GM19025 (cell line): ENCODE measurements around the gene ECHS1.
"Not testable (repeated sequence)": the region's sequence is repeated elsewhere in the genome, so short reads cannot be mapped to it uniquely, and the experiment has no call there.

Source experiments
- ATAC-seq: cut with Tn5 transposase; IDR thresholded peaks from one replicate; pipeline ENCODE4 v1.9.1; 2021; ENCODE audit warnings: mild to moderate bottlenecking, low read depth, moderate library complexity; ENCODE audit not compliant: unreplicated experiment

ECHS1 gene

DNA sequence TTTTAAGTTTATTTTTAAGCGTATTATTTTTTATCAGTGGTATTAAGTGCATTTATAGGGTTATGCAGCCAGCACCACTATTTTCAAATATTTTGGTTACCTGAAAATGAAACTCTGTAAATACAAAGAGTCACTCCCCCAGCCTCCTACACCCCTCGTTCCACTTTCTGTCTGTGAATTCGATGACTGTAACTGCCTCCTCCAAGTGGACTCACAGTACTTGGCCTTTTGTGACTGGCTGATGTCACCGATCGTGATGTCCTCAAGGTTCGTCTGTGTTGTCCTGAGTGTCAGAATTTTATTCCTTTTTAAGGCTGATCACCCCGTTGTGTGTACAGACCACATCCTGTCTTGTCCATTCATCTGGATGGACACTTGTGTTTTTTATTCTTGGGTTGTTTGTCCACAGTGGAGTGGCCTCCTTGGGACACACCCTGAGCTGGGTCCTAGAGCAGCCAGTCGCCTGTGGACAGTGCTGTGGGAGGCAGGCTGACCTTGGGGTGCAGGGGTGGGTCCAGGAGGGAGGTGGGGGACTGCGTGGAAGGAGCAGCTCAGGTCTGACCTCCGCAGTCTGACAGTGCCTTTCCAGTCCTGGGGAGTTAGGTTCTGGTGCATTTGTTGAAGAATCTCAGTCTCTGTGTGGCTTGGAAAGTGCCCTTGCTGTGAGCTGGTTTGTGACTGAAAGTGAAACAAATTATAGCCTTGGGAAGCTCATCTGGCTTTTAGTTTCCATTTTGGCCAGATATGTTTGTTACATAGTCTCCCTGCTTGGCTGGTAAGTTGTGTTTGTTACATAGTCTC lies 27.7 kb upstream of the ECHS1 start:
- peak; percentile 59 for ATAC-seq

DNA sequence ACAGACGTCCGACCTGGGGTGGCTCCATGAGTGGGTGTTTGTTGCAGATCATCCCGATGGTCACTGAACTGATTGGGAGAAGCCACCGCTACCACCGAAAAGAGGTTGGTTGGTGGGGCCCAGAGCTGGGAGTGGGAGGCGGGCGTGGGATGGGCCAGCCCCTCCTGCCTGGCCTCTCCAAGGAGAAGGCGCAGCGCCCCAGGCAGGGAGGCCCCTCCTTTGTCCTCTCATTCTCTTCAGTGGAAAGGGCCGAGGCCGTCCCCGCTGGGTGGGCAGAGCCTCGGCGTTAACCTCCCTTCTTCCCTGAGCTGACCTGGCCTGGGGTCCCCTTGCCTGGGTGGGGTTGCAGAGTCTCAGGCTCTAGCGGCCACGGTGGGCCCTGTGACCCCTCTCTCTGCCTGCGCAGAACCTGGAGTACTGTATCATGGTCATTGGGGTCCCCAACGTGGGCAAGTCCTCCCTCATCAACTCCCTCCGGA lies 26.0 kb upstream of the ECHS1 start:
- ATAC-seq: no peak

DNA sequence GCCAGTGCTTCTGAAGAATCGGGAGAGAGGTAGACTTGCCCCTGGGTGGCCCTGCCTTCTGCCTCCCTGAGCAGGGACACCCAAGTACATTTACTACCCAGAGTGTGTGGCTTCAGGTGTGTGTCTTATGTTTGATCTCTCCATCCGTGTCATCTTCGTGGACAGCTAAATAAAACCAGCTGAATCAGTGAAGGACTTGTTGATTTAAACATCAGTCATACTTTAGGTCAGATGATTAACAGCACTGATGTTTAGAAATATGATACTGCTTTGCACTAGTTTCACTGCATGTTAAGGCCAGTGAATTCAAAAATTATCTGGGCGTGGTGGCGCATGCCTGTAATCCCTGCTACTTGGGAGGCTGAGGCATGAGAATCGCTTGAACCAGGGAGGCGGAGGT lies 24.8 kb upstream of the ECHS1 start:
- no peak for ATAC-seq

DNA sequence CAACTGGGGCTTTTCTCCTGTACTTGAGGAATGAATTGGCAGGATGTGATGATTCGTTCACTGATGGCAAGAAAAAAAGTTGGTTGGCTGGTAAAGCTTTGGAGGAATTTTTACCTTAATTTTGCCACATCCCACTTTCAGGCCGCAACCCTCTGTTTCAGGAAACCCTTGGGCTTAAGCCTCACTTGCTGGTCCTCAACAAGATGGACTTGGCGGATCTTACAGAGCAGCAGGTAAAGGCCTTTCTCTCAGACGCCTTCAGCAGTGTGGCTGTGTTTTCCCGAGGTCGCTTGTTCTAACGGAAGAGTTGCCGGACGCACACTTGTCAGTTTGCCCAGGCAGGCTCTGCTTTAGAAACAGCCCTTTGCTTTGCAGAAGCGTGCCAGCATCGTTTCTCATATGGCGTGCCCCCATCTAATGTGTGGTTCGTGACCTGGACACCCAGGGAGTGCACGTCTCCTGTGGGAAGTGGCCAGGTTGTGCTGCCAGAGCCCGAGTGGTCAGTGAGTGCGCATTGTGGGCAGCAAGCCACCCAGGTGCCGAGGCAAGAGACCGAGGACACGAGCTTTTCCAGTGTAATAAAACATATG lies 23.0 kb upstream of the ECHS1 start:
- ATAC-seq: no peak

DNA sequence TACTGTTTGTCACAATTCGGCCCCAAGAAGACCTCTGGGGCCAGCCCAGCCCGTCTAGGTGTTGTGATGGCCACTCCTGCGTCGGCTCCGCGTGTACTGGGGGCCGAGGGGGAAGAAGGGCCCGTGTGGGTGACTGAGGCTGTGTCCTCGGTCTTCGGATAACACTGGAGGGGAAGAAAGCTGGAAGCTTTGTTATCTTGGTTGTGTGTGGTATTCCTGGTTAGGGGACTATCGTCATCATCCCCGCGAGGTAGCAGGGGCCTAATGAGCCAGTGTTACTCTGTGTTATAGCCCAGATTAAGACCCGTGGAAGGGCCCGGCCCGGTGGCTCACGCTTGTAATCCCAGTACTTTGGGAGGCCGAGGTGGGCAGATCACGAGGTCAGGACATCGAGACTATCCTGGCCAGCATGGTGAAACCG lies 21.7 kb upstream of the ECHS1 start:
- no peak for ATAC-seq

DNA sequence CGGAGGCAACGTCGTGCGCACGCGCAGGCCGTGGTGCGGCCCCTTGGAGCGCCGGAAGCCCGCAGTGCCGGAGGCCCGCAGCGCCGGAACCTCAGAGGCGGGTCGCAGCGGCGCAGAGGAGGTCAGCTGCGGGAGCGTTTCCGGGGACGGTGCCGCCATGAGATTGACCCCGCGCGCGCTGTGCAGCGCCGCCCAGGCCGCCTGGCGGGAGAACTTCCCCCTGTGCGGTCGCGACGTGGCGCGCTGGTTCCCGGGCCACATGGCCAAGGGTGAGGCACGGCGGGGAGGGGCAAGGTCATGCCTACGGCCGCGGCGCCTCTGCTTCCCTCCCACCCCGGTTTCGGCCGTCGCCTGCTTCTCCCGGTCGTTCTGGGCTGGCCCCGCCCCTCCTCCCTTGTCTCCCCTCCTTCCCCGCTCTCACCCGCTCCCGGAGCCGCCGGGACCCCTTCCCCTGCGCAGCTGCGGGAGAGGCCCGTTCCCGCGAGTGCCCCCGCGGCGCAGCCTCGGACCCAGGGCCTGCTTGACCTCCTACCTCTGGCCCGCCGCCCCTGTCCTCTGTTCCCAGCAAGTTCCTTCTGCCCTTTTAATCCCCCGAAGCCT lies 21.0 kb upstream of the ECHS1 start, which contains the start of gene MTG1:
Gene MTG1 (plus strand): TSS at position 94 of the 600 bp plus-strand sequence. CDS start 64 bp downstream, at position 158.
- ATAC-seq: peak; percentile 71

DNA sequence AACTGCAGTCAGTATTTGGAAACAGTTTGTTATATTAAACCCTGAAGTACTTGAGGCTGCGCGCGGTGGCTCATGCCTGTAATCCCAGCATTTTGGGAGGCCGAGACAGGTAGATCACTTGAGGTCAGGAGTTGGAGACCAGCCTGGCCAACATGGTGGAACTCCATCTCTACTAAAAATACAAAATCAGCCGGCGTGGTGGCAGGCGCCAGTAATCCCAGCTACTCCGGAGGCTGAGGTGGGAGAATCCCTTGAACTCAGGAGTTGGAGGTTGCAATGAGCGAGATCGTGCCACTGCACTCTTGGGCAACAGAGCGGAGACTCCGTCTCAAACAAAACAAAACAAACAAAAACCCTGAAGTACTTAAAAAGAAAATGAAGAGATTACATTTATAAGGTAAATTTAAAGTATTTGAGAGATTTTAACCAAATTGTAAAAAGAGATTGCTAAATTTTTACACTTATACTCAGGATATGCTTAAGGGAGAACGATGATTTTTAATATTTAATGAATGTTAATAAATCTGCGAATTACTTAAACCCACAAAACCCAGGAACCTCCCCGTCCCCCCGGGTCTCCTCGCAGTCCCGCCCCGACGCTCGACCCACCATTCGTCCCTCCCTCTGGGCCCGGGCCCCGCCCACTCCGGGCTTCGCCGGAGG lies 20.4 kb upstream of the ECHS1 start:
- ATAC-seq: no peak

DNA sequence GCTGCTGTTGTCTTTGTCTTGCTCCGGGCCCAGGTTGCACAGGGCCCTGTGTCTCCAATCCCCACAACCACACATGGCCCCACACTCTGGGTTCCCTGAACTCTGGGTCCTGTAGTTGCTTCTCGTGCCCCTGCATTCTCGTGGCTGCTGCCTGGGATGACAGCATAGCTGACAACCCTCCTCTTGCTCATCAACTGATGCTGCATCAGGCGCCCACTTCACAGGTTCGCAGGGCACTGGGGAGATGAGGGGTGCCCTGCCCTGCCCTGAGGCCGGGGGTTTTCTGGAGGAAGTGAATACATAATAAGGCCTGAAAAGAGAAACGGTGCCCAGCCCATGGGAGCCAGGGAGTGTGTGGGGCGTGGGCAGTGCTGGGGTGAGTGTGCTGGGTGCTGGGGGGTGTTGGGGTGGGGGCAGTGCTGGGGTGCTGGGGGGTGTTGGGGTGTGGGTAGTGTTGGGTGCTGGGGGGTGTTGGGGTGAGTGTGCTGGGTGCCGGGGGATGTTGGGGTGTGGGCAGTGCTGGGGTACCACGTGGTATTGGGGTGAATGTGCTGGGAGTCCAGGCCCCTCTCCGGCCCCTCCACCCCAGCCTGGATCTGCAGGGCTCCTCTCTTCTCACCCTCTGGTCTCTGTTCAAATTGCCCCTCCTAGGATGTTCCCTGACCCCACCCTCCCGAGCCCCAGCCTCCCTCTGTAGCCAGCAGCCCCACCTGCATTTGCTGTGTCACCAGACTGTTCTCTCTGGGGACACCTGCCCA lies 18.8 kb upstream of the ECHS1 start:
- ATAC-seq: no peak

DNA sequence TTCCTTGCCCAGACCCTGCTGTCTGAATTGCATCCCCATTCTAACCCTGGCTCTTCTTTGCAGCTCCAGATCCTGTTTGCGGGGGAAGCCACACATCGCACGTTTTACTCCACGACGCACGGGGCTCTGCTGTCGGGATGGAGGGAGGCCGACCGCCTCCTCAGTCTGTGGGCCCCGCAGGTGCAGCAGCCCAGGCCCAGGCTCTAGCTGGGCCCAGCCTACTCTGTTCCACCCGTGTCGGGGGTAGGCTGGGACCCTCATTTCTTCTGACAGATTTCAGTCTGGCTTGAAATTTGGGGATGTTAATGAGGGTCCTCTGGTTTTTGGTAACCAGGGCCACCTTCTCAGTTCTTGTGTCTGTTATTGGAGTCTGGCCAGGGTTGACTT lies 18.1 kb upstream of the ECHS1 start:
- no peak for ATAC-seq

DNA sequence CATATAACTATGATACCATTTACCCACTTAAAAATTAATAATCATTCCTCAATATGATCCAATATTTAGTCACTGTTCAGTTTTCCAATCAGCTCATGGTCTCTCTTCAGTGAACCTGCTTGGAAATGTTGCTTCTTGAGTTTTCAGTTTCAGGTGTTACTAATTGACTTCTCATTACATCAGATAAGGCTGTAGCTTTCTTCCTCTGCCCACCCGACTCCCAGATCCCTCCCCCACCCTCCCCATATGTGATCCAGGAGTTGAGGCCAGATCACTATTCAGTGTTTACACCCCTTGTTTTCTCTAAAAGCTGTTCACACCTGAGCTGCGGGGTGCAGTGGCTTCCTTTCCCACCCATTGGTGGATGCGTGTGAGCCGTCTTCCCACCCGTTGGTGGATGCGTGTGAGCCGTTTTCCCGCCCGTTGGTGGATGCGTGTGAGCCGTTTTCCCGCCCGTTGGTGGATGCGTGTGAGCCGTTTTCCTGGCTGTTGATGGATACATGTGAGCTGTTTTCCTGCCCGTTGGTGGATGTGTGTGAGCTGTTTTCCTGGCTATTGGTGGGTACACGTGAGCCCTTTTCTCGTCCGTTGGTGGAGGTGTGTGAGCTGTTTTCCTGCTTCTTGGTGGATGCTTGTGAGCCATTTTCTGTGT lies 17.6 kb upstream of the ECHS1 start:
- no peak for ATAC-seq

DNA sequence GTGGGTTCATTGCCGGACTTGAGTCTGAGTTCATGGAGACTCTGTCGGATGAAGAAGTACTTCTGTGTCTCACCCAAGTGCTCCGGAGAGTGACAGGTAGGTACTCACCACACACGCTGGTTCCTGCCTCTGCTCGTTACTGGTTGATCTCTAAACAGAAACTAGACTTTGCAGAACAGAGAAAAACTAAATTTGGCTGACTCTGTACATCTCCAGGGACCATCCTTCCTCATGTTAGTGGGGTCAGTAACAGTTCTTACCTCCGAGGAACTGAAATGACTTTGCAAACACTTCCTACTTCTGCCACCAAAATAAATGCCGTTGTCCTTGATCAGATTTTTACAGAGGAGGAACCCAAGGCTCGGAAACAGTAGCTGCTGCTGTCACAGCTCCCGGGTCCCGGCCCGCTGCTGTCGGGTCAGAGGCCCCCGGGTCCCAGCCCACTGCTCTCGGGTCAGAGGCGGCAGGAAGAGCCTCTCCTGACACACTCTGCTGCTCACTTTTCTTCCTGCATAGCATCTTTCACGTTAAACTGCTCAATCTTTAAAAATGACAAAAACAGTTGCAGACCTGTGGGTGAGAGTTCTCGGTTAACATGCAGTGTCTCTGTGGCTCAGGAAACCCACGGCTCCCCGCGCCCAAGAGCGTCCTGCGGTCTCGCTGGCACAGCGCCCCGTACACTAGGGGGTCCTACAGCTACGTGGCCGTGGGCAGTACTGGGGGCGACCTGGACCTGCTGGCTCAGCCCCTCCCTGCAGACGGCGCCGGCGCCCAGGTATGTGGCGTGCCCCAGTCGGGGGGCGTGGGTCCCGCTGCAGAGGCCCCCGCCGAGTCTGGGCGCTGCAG lies 16.0 kb upstream of the ECHS1 start:
- ATAC-seq: peak; percentile 68

DNA sequence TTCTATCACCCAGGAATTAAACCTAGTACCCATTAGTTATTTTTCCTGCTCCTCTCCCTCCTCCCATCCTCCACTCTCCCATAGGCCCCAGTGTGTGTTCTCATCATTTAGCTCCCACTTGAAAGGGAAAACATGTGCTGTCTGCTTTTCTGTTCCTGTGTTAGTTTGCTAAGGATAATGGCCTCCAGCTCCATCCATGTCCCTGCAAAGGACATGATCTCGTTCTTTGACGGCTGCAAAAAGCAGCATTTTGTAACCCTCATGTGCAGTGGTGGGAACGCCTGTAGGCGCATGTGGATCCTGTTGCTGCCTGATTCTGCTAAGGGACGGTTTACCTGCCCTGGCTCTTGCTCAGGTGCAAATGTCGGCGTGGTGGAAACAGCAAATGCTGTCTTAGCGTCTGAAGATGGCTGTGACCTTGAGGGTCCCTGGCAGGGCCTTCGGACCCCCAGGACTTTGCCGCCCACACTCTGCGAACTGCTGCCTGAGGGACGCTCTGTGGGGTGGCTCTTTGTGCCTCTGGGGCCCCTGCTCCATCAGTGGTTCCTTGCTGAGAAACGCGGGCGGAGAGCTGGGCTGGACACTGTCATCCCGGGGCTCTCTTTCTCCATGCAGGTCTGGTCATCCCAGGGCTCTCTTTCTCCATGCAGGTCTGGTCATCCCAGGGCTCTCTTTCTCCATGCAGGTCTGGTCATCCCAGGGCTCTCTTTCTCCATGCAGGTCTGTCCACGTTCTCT lies 15.2 kb upstream of the ECHS1 start:
- peak; percentile 2 for ATAC-seq

DNA sequence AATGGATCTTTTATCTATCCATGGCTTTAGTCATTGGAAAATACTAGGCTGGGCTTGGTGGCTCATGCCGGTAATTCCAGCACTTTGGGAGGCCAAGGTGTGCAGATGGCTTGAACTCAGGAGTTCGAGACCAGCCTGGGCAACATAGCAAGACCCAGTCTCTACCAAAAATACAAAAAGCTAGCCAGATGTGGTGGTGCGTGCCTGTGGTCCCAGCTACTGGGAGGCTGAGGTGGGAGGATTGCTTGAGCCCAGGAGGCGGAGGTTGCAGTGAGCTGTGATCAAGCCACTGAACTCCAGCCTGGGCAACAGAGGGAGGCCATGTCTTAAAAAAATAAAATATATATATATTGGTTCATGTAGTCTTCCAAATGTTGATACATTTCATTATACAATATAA lies 13.8 kb upstream of the ECHS1 start:
- not testable (repeated sequence) for ATAC-seq

DNA sequence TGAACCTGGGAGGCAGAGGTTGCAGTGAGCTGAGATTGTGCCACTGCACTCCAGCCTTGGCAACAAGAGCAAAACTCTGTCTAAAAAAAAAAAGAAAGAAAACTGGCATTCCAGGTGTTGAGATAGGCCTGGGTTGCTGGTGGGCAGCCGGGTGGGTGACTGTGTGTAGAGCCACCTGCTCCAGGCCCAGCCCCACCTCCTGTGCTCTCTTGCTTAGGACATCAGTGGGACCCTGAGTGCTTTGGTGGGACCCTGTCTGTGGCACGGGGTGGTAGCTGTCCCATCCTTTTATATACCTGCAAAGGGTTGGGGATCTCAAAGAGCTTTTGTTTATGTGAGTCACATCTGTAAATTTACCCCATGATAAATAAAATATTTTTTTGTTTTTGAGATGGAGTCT lies 12.1 kb upstream of the ECHS1 start:
- no peak for ATAC-seq

DNA sequence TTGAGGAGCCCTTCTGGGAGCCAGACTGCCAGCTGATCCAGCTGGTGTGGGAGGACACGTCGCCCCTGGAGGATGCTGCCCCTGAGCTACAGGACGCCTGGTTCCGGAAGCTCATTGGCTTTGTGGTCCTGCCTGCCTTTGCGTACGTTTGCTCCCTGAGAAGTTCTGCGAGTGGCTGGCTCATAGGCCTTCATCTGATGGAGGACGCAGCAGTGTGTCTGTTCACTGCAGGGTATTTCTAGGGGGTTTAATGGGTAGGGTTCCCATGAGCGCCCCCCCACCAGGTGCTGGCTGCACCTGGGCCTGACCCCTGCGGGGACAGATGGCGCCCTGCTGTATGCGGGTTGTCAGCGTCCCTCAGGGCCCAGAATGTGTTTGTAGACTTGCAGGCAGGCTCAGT lies 10.9 kb upstream of the ECHS1 start:
- no peak for ATAC-seq

DNA sequence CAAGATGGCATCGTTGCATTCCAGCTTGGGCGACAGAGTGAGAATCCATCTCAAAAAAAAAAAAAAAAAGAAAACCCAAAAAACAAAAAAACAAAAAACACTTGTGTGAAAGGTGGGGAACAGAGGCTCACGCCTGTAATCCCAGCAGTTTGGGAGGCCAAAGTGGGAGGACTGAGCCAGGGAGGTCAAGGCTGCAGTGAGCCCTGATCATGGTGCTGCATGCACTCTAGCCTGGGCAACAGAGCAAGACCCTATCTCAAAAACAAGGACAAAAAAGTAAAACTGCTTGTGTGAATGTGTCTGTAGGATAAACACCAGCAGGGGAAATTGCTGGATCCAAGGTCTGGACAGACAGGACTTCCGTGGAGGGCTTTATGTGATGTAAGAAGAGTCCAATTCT lies 10.4 kb upstream of the ECHS1 start:
- ATAC-seq: no peak

DNA sequence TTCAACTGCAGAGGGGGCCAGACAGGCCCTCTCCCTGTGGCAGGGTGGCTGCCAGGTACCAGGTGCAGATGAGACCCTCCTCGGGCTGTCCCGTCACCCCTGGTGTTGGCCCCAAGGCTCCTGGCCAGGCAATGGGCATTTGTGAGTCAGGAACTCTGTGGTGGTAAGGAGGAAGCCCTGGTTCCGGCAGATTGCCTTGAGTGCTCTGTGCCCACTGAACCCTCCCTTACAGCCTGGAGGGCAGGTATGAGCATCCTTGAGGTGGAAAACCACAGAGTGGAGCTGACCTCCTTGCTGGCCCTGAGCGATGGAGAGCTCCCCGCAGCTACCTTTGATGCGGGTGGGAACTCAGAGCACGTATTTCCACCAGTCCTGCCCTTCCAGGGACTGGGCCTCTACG lies 7.9 kb upstream of the ECHS1 start:
- ATAC-seq: no peak
